ENCODE results near the gene ARF5.

GRCh38 chr7:127591591-127591990 lies 3.4 kb downstream of the ARF5 start:
- no peak for TF ChIP-seq CTCF (IDR thresholded peaks at IDR 0.05; ENCODE audit: low read depth, low read length, poor library complexity, severe bottlenecking)
- TF ChIP-seq EZH2phosphoT487 (IDR thresholded peaks at IDR 0.05; ENCODE audit: borderline replicate concordance, low read length), result no peak

Measured in DOHH2 (cell line).